Heart right ventricle (tissue), 16 donors: Measurements from ENCODE around the gene PLD4. TPM values are rescaled to one million over a fixed set of nuclear protein-coding genes. Genes with fewer than 3 reads are reported as not detected.
"Not testable (repeated sequence)": the region's sequence is repeated elsewhere in the genome, so short reads cannot be mapped to it uniquely, and the experiment has no call there.

Experiments used
- ATAC-seq, 8 donors: fragments of 200-7000 bp; cut with Tn5 transposase; one replicate each; pipeline ENCODE4 v1.9.1; 2020; ENCODE audit warnings: mild to moderate bottlenecking in 8 of 8, moderate library complexity in 8 of 8, moderate number of reproducible peaks in 1 of 8
- DNase-seq, 2 donors: peaks; one replicate each; pipeline ENCODE4 v3.0.0-alpha.2; 2020
- H3K27ac ChIP-seq, 10 donors: fragments of 200-600 bp; sonication (generic) in 2 of 10; one replicate each; pipeline versions ENCODE4 v1.5.0 to v1.8.0; 2020 to 2022; ENCODE audit warnings: mild to moderate bottlenecking in 3 of 10
- H3K27me3 ChIP-seq, 7 donors: fragments of 200-600 bp; one replicate each; pipeline ENCODE4 v1.8.0; 2021 to 2022; ENCODE audit warnings: mild to moderate bottlenecking in 2 of 7
- H3K36me3 ChIP-seq, 9 donors: fragments of 200-600 bp; sonication (generic) in 1 of 9; one replicate each; pipeline versions ENCODE4 v1.5.0 to v1.8.0; 2020 to 2022; ENCODE audit warnings: mild to moderate bottlenecking in 2 of 9
- H3K4me1 ChIP-seq, 9 donors: fragments of 200-600 bp; sonication (generic) in 1 of 9; one replicate each; pipeline versions ENCODE4 v1.5.0 to v1.8.0; 2020 to 2022; ENCODE audit warnings: mild to moderate bottlenecking in 4 of 9
- H3K4me3 ChIP-seq, 10 donors: fragments of 200-600 bp; sonication (generic) in 2 of 10; one replicate each; pipeline versions ENCODE4 v1.5.0 to v1.8.0; 2020 to 2022; ENCODE audit warnings: mild to moderate bottlenecking in 7 of 10, moderate library complexity in 2 of 10
- H3K9me3 ChIP-seq, 11 donors: fragments of 200-600 bp in 10 of 11; sonication (generic) in 2 of 11; one replicate each; pipeline versions ENCODE4 v1.5.0 to v1.8.0; 2013 to 2022; ENCODE audit warnings: mild to moderate bottlenecking in 2 of 11, control low read depth in 1 of 11, moderate library complexity in 1 of 11
- WGBS, 2 donors: extraction: QIAGEN DNeasy Blood & Tissue Kit; methylation state at CpG; one replicate each; pipeline ENCODE4 v1.1.7; 2013; ENCODE audit warnings: inconsistent platforms in 1 of 2; 5-methylcytosine and 5-hydroxymethylcytosine counted together
- intact Hi-C, 10 donors: fragments of 100-400 bp; cut with DNase I; formaldehyde crosslinking; loops; one replicate each; pipeline versions ENCODE4 v1.11.1 to v1.14.2; 2022
- polyA plus RNA-seq, 2 donors: library from polyadenylated mRNA; stranded (reverse); fragments of 200-250 nt; gene quantifications; one replicate each; pipeline ENCODE4 v1.2.3, GENCODE V29; 2013
- total RNA-seq, 10 donors: library from RNA; stranded (reverse); fragmentation: NEBNext Ultra II Directional in 3 of 10; extraction: Animal tissue kit (Norgen Biotek cat#: 25700) in 3 of 10; gene quantifications; one replicate each; pipeline versions ENCODE4 v1.2.1 to v1.2.4, GENCODE V29; 2021 to 2023
- TF ChIP-seq, protein P1 (sequence below), 9 donors: fragments of 200-600 bp; sonication (generic) in 2 of 9; IDR thresholded peaks; one replicate each; pipeline versions ENCODE4 v1.5.0 to v1.8.0; 2021 to 2022; ENCODE audit warnings: antibody characterized with exemption in 9 of 9, mild to moderate bottlenecking in 5 of 9, moderate library complexity in 1 of 9
- donor health status: Arrhythmogenic right ventricular cardiomyopathy.
- donor health status: ischemic (EF 13 %, LVEDD 7.1; RV severe dilation, severe dysfunction).
- donor health status: healthy with polysubstance abuse.
- donor health status: DM: no; HTN: yes; CAD: no.
- donor health status: DM: no; HTN: no; CAD: no.
- donor health status: ischemic (EF 25% LVEDD 6.9; RV normal size, moderate dysfunction).
- donor health status: ischemic (EF 25% LVEDD 5.7; RV mildly dilated, moderate dysfunction).
- donor health status: healthy.
- donor health status: DM: yes; HTN: yes; CAD: no.
- donor health status: Ischemic cardiomyopathy.
- donor health status: ischemic (EF 35%, LVEDD 5.7; RV mildly dilated, moderate dysfunction).
- donor health status: nonischemic (EF 11% LVEDD 7.7; RV severe dilation, severe dysfunction).
- donor health status: DM: yes; HTN: yes; CAD: no.
- donor health status: PGD.
- donor health status: ischemic (EF 29% LVEDD 5.4; RV normal size, mild dysfunction).
- donor health status: nonischemic (EF 23%, LVEDD 6.1; RV moderate dilation, normal function).

Gene PLD4
- total and polyA plus RNA-seq, 12 donors, result 0.07 to 0.91 (median 0.47) TPM; not detected in 1

DNA sequence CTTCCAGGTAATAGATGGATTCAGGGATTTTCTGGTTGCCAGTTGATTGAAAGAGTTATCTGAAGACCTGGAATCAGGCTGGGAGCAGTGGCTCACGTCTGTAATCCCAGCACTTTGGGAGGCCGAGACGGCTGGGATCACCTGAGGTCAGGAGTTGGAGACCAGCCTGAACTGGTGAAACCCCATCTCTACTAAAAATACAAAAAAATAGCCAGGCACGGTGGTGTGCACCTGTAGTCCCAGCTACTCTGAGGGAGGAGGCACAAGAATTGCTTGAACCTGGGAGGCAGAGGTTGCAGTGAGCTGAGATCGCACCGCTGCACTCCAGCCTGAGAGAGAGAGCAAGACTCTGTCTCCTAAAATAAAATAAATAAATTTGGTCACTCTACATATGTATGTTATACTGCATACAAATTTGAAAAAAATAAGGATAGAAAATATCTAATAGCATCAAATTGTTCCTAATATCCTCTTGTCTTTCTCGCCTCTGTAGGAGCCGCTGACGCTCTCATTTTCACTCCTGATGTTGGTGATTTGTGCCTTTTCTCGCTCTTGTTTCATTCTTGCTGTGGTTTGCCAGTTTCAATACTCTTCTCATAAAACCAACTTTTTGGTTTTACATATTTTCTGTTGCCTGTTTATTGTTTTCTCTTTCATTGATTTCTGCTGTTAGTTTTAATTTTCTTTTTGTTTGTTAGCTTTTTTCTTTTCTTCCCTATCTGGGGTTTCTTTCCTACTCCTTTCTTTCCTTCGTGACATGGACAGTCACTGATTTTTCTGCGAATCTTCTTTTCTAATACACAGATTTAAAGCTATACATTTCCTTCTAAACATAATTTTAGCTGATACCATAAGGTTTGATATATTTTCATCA is 23.8 kb upstream of the PLD4 start:
- TF ChIP-seq, protein P1, sequence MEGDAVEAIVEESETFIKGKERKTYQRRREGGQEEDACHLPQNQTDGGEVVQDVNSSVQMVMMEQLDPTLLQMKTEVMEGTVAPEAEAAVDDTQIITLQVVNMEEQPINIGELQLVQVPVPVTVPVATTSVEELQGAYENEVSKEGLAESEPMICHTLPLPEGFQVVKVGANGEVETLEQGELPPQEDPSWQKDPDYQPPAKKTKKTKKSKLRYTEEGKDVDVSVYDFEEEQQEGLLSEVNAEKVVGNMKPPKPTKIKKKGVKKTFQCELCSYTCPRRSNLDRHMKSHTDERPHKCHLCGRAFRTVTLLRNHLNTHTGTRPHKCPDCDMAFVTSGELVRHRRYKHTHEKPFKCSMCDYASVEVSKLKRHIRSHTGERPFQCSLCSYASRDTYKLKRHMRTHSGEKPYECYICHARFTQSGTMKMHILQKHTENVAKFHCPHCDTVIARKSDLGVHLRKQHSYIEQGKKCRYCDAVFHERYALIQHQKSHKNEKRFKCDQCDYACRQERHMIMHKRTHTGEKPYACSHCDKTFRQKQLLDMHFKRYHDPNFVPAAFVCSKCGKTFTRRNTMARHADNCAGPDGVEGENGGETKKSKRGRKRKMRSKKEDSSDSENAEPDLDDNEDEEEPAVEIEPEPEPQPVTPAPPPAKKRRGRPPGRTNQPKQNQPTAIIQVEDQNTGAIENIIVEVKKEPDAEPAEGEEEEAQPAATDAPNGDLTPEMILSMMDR (IDR thresholded peaks at IDR 0.05), result no peak
- 81 to 82% methylated on average over 12 of the region's 12 CpGs for WGBS, 2 donors
- Histone ChIP-seq H3K27ac (no peak overlapping the region), H3K4me3 (no peak overlapping the region), H3K27me3 (peaks cover 0 to 14% (median 0%) of the 10 kb centered on the region in 7 donors), H3K9me3 (no peaks in the 10 kb centered on the region), H3K4me1 (peaks cover 0 to 10% (median under 1%) of the 10 kb centered on the region in 9 donors), H3K36me3 (no peaks in the 10 kb centered on the region)
- intact Hi-C loops, result loop anchor here in 1 of 10 donors (5.0 kb wide), 1 partner anchor 1959 kb away; no protein-coding TSS in a partner anchor
- ATAC-seq (no peak), DNase-seq (no peak)

DNA sequence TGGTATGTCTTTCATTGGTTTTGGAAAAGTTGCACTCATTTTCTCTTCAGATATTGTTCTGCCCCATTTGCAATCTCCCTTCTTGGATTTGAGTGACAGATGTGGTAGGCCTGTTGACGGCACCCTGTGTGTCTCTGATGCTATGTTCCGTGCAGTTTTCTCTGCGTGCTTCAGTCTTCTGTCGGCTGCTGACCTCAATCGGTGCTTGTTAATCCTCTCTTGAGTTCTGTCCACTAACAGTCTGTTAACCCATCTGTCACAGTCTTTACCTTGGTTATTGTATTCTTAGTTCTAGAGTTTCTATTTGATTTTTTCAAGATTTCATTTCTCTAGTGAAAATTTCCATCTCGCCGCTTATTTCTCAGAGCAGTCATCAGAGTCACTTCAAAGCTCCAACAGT is 20.7 kb upstream of the PLD4 start:
- 90 to 93% methylated on average over 7 of the region's 7 CpGs for WGBS, 2 donors
- ATAC-seq (no peak), DNase-seq (no peak)
- Histone ChIP-seq H3K4me1 (no peaks in the 10 kb centered on the region), H3K27ac (no peak overlapping the region), H3K4me3 (no peak overlapping the region), H3K36me3 (no peaks in the 10 kb centered on the region), H3K27me3 (peaks cover 0 to 14% (median 0%) of the 10 kb centered on the region in 7 donors), H3K9me3 (no peaks in the 10 kb centered on the region)
- intact Hi-C loops, result loop anchor here in 1 of 10 donors (5.0 kb wide), 1 partner anchor 1962 kb away; no protein-coding TSS in a partner anchor
- TF ChIP-seq, protein P1 (IDR thresholded peaks at IDR 0.05), result no peak

DNA sequence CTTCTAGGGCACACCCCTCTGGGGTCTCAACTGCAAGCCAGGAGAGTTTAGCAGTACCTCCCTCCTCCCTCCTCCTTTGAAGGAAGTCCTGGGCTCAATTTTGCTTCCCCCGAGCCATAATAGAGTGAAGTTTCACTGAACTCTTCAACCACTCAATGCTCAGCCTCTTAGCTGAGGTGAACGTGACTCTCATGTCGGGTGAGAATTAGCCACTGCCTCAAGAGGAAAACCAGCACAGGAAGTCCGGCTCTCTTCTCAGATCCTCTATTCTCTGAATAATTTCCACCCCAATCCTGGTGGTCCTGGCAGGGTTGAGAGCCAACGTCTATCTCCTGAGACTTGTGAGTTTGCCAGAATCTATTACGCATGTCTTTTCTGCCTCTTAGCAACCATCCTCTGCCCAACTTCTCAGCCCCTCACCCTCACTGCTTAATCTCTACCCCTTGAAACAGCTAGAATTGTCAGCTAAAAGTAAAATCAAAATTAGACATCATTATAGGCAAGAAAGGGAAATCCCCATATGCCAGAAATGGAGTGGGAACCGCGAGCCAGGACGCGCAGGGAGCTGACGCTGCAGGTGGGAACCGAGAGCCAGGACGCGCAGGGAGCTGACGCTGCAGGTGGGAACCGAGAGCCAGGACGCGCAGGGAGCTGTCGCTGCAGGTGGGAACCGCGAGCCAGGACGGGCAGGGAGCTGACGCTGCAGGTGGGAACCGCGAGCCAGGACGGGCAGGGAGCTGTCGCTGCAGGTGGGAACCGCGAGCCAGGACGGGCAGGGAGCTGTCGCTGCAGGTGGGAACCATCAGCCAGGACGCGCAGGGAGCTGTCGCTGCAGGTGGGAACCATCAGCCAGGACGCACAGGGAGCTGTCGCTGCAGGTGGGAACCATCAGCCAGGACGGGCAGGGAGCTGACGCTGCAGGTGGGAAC is 19.8 kb upstream of the PLD4 start:
- H3K9me3 ChIP-seq, ATAC-seq, DNase-seq, H3K27ac ChIP-seq, H3K4me1 ChIP-seq, H3K36me3 ChIP-seq, H3K4me3 ChIP-seq: not testable (repeated sequence)
- peaks cover 0 to 18% (median 0%) of the 10 kb centered on the region in 7 donors for H3K27me3 ChIP-seq
- WGBS, 2 donors, result 66 to 75% methylated on average over 30 to 38 of the region's 38 CpGs
- intact Hi-C loops, result loop anchor here in 1 of 10 donors (5.0 kb wide), 1 partner anchor 1963 kb away; no protein-coding TSS in a partner anchor

DNA sequence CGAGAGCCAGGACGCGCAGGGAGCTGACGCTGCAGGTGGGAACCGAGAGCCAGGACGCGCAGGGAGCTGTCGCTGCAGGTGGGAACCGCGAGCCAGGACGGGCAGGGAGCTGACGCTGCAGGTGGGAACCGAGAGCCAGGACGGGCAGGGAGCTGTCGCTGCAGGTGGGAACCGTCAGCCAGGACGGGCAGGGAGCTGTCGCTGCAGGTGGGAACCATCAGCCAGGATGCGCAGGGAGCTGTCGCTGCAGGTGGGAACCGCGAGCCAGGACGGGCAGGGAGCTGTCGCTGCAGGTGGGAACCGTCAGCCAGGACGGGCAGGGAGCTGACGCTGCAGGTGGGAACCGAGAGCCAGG is 19.1 kb upstream of the PLD4 start:
- H3K9me3 ChIP-seq, intact Hi-C loops, H3K4me3 ChIP-seq, ATAC-seq, DNase-seq, H3K4me1 ChIP-seq, H3K36me3 ChIP-seq, H3K27ac ChIP-seq: not testable (repeated sequence)
- WGBS, 2 donors, result 82 to 87% methylated on average over 24 to 28 of the region's 28 CpGs
- H3K27me3 ChIP-seq, result peaks cover 0 to 24% (median 0%) of the 10 kb centered on the region in 7 donors

DNA sequence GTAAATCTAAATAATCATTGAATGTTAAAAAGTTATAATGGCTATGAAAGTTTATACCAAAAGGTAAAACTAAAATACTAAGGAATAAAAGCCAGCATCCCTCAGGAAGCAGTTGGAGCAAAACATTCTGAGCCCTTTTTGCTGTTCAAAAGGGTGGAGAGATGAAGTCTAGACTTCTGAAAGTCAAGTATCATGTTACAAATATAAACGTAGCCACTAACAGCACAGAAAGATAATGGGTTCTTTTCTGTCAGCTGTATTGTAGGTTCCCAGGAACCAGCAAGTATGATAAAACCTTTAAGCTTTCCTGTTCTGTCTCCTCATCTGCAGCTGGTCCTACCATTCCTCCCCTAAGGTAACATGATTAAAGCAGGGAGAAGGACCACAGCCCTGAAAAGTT is 16.4 kb upstream of the PLD4 start:
- no peak overlapping the region for H3K27ac ChIP-seq
- no peak overlapping the region for H3K4me3 ChIP-seq
- TF ChIP-seq, protein P1 (IDR thresholded peaks at IDR 0.05), result no peak
- no peak for ATAC-seq
- no peak for DNase-seq
- H3K4me1 ChIP-seq, result no peaks in the 10 kb centered on the region
- peaks cover 0 to 23% (median 13%) of the 10 kb centered on the region in 11 donors for H3K9me3 ChIP-seq
- intact Hi-C loops, result no loop called here
- WGBS, 2 donors, result 3 to 9% methylated on average over 1 of the region's 1 CpG
- H3K36me3 ChIP-seq, result no peaks in the 10 kb centered on the region
- H3K27me3 ChIP-seq, result peaks cover 0 to 21% (median 0%) of the 10 kb centered on the region in 7 donors
